Neutrophil (primary cell): ENCODE data around the gene COL18A1.

ENCODE experiments used
- H3K27ac ChIP-seq: fragments of 200-600 bp; sonication (generic); 2 replicates; pipeline ENCODE4 v1.5.1; 2016; ENCODE audit warnings: mild to moderate bottlenecking, moderate library complexity
- H3K27me3 ChIP-seq: fragments of 200-600 bp; sonication (generic); 2 replicates; pipeline ENCODE4 v1.6.0; 2016; ENCODE audit warnings: mild to moderate bottlenecking
- H3K36me3 ChIP-seq: fragments of 200-600 bp; sonication (generic); 2 replicates; pipeline ENCODE4 v1.5.1; 2017
- H3K4me1 ChIP-seq, 2 experiments: fragments of 200-600 bp in 1 of 2; sonication (generic) in 1 of 2; 1 replicate in 1 of 2; 2 replicates in 1 of 2; pipeline versions ENCODE4 v1.5.1 to v1.6.1; 2013 to 2016; ENCODE audit warnings: low read depth in 1 of 2, low read length in 1 of 2, mild to moderate bottlenecking in 1 of 2, moderate library complexity in 1 of 2; ENCODE audit not compliant: control insufficient read depth in 1 of 2, insufficient read depth in 1 of 2
- H3K4me3 ChIP-seq, 2 experiments: fragments of 200-600 bp in 1 of 2; sonication (generic) in 1 of 2; 1 replicate in 1 of 2; 2 replicates in 1 of 2; pipeline ENCODE4 v1.5.1; 2013 to 2016; ENCODE audit warnings: low read depth in 1 of 2, low read length in 1 of 2, mild to moderate bottlenecking in 1 of 2, moderate library complexity in 1 of 2
- H3K9me3 ChIP-seq: fragments of 200-600 bp; sonication (generic); 2 replicates; pipeline ENCODE4 v1.5.1; 2016
- TF ChIP-seq, protein P1 (sequence below): fragments of 200-600 bp; sonication (generic); IDR thresholded peaks from 2 replicates; pipeline ENCODE4 v1.5.1; 2016; ENCODE audit warnings: antibody characterized with exemption

The COL18A1 gene

DNA sequence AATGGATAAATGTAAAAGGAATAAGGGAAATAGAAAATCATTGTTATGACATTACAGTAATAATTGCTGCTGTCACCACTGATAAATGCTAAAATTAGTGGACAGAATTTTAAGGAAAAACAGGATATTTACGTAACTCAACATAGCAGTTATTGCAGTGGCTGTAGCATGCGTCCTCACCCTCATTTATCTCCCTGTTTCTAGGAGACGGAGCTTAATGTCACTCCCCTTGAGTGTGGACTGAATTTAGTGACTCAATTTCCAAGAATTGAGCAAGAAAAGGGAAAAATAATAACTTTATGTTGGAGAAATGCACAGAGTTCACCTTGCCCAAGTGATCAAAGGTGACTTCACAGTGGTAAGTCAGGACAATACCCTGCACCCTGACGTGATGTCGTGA lies 33.3 kb upstream of the COL18A1 start:
- no peaks in the 10 kb centered on the region for H3K36me3 ChIP-seq
- TF ChIP-seq, protein P1, sequence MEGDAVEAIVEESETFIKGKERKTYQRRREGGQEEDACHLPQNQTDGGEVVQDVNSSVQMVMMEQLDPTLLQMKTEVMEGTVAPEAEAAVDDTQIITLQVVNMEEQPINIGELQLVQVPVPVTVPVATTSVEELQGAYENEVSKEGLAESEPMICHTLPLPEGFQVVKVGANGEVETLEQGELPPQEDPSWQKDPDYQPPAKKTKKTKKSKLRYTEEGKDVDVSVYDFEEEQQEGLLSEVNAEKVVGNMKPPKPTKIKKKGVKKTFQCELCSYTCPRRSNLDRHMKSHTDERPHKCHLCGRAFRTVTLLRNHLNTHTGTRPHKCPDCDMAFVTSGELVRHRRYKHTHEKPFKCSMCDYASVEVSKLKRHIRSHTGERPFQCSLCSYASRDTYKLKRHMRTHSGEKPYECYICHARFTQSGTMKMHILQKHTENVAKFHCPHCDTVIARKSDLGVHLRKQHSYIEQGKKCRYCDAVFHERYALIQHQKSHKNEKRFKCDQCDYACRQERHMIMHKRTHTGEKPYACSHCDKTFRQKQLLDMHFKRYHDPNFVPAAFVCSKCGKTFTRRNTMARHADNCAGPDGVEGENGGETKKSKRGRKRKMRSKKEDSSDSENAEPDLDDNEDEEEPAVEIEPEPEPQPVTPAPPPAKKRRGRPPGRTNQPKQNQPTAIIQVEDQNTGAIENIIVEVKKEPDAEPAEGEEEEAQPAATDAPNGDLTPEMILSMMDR: no peak

DNA sequence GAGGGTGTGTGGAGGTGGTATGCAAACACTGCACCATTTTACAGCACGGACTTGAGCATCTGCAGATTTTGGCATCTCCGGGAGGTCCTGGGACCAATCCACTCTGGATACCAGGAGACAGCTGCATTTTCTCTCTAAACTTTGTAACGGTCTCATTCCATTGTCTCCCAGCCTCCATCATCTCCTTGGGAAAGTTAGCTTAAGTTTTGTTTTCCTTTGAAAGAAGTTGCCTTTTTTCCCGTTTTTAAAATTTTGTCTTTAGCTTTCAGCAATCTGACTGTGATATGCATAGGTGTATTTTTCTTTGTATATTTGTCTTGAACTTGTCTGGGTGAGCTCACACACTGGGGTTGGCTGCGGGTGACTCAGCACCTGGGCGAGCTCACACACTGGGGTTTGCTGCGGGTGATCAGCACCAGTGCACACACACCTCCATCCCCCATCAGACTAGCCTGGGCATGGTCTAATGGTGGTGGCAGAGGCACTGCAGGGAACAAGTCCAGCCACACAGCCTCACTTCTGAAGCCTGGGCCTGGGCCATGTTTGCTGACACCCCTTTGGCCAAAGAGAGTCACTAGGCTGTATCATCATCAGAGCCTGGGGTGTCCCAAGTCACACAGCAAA lies 32.1 kb upstream of the COL18A1 start:
- Histone ChIP-seq H3K4me1 (no peaks in the 10 kb centered on the region), H3K9me3 (no peaks in the 10 kb centered on the region), H3K36me3 (no peaks in the 10 kb centered on the region), H3K27me3 (peaks cover 24% of the 10 kb centered on the region), H3K27ac (no peak overlapping the region), H3K4me3 (no peak overlapping the region)
- TF ChIP-seq, protein P1: no peak

More for the DNA sequence above, 33.3 kb upstream of the COL18A1 start:
- Histone ChIP-seq H3K9me3 (no peaks in the 10 kb centered on the region), H3K4me3 (no peak overlapping the region), H3K27ac (no peak overlapping the region), H3K4me1 (no peaks in the 10 kb centered on the region), H3K27me3 (peaks cover 13% of the 10 kb centered on the region)

DNA sequence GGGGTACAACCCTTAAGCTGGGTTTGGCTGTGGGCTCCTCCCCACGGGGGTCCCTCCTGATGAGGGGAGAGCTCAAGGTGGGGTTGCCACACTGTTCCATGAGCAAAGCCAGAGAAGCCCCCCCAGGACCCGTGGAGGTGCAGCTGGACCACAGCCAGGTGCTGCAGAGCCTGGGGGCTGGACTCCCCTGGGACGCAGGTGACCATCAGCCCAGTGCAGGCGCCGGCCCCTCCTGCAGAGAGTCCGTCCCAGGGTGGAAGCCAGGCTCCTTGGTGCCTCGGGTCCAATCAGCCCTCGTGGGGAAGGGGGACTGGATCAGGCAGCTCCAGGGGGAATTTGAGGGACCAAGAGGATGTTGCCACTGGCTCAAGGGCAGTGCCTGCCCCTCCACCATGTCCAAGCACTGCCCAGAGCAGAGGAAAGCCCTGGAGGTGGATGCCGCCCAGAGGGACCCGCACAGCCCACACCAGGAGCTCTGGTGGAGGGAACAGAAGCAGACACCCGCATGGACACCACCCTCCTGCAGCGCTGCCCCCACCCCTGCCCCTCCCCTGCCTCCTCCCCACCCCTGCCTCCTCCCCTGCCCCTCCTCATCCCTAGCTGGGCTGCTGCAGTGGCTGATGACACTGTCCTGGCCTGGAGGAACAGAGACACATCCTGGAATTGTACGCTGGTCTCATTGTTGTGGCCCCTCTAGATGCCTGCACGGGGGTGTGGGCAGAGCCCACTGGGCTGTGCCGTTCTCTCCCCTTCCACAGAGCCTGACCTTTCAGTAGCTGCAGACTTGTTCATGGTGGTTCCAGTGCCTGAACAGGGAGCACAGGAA lies 30.8 kb upstream of the COL18A1 start:
- Histone ChIP-seq H3K9me3 (no peaks in the 10 kb centered on the region), H3K27ac (no peak overlapping the region), H3K4me3 (no peak overlapping the region), H3K27me3 (peaks cover 35% of the 10 kb centered on the region), H3K4me1 (no peaks in the 10 kb centered on the region), H3K36me3 (no peaks in the 10 kb centered on the region)
- TF ChIP-seq, protein P1: no peak

DNA sequence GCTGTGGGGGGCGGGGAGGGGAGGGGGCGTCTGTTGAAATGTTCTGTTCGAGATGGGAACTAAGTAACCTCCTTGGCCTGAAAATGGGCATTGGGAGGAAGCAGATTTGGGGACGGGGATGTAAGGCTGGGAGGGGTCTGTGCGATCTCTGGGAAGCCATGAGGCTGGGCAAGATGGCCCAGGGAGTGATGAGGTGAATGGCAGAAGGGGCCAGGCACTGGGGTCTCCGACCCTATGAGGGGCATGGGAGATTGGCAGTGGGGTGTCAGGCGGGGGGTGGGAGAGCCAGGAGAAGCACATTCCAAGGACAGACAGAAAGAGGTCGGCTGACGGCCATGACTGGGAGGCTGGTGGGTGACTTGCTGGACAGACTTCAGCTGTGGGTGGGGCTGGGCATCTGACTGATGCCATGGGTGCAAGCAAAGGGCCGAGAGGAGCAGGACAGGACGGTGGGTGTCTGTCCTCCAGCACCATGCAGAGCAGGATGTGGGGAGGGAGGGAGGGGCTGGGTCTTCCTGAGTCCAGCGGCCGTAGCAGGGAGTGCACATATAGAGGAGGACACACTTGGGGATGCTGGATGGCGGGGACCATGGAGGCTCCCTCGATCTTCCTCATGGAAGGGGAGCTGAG lies 30.0 kb upstream of the COL18A1 start:
- Histone ChIP-seq H3K4me1 (no peaks in the 10 kb centered on the region), H3K9me3 (no peaks in the 10 kb centered on the region), H3K27ac (no peak overlapping the region), H3K4me3 (no peak overlapping the region), H3K27me3 (peaks cover 40% of the 10 kb centered on the region), H3K36me3 (no peaks in the 10 kb centered on the region)
- TF ChIP-seq, protein P1: no peak

DNA sequence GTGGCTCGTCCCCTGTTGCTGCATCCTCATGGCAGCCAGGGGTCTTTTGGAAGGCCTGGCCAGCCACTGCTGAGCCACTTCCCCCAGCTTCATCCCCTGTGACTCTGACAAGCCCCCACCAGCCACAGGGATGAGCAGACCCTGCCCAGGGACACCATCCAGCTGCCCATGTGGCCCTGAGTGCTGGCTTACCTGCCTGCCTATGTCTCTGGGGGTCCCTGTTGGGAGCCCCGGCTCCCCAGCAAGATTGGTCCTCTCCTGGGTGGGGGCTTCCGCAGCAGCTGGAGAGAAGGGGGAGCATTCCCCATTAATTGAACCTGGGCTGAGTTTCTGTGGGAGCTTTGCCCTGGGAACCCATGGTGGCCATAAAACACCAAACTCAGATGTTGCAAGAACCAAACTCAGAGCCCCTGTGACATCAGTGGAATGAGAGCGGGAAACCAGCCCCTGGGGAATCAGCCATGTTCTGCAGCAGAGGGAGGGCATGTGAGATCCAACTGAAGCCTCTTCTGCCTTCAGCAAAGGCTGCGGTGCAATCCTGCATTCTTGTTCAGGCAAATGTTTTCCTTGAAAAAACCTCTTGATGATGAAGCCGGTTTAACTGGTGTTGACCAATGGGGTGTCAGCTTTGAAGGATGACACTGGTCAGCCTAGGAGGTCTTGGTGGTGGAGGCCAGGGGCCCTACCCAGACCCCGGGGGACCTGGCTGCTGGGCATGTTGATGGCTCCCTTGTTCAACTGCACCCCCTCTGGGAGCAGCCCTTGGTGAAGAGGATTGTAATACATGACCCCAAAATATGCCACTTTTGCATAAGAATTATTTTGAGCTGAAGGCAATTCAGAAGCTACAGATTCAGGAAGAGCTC lies 28.3 kb upstream of the COL18A1 start:
- H3K4me3 ChIP-seq: no peak overlapping the region
- TF ChIP-seq, protein P1: no peak
- H3K36me3 ChIP-seq: no peaks in the 10 kb centered on the region
- no peaks in the 10 kb centered on the region for H3K4me1 ChIP-seq
- no peaks in the 10 kb centered on the region for H3K9me3 ChIP-seq
- no peak overlapping the region for H3K27ac ChIP-seq
- H3K27me3 ChIP-seq: peaks cover 29% of the 10 kb centered on the region
